AG09319 (cell line): ENCODE results near the gene NELL1.

Source experiments
- DNase-seq: peaks from one replicate; pipeline ENCODE4 v3.0.0-alpha.2; 2010; ENCODE audit warnings: low read depth; ENCODE audit errors: extremely low read depth
- TF ChIP-seq, protein P1 (sequence below): IDR thresholded peaks from 2 replicates; pipeline ENCODE4 v1.5.1; 2011; ENCODE audit warnings: low read depth, mild to moderate bottlenecking, inconsistent platforms, low read length, moderate library complexity

NELL1 gene

DNA sequence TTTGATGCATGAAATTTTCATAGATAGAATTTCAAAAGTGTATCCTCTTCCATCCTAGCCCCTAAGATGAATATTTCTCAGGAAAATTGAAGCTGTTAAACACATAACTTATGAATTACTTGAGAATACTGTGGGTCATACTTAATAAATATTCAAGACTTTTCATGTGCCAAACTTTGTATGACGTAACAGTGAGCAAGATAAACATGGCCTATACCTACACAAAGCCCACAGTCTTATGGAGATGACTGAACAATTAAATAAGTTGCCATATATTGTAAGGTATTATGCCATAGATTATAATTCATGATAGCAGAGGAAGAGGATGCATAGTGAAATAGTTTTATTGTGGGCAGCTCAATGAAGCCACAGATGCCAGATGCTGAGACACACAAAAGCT, 902.8 kb downstream of the NELL1 start:
- TF ChIP-seq, protein P1, sequence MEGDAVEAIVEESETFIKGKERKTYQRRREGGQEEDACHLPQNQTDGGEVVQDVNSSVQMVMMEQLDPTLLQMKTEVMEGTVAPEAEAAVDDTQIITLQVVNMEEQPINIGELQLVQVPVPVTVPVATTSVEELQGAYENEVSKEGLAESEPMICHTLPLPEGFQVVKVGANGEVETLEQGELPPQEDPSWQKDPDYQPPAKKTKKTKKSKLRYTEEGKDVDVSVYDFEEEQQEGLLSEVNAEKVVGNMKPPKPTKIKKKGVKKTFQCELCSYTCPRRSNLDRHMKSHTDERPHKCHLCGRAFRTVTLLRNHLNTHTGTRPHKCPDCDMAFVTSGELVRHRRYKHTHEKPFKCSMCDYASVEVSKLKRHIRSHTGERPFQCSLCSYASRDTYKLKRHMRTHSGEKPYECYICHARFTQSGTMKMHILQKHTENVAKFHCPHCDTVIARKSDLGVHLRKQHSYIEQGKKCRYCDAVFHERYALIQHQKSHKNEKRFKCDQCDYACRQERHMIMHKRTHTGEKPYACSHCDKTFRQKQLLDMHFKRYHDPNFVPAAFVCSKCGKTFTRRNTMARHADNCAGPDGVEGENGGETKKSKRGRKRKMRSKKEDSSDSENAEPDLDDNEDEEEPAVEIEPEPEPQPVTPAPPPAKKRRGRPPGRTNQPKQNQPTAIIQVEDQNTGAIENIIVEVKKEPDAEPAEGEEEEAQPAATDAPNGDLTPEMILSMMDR: no peak
- DNase-seq: no peak

DNA sequence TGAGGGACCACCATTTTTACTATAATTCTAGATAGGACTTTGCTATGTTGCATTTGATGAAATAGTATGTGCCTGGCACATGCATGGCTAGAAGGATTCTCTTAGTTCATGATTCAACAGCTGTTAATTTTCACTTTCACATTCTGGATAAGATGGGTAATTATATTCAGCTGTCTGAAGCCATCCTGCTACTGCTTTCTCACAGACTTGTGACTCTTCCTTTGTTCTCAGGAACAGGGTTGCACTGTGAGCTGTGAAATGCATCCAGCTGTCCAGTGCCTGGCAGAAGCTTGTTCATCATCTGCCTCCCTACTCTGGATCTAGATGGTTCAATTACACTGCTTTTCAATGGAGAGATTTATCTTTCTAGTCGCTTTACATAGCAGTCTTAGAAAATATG, 913.4 kb downstream of the NELL1 start:
- TF ChIP-seq, protein P1: no peak
- DNase-seq: no peak

DNA sequence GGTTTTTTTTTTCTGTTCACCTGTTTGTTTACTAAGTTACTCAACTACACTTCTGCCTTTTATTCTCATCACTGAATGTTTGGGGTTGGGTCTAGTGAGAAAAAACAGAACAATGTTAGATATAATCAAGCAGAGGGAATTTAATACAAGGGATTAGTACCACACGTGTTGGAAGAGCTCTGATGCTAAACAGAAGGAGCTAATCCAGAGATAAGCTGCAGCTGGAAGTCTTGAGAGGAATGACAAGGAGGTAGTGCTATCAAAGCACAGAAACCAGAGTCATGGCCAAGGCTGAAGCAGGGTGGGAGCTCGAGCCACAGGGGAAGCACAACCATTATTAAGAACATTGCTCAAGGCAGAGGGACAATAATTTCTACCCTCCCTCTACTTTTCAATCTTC, 919.4 kb downstream of the NELL1 start:
- no peak for DNase-seq
- TF ChIP-seq, protein P1: no peak

DNA sequence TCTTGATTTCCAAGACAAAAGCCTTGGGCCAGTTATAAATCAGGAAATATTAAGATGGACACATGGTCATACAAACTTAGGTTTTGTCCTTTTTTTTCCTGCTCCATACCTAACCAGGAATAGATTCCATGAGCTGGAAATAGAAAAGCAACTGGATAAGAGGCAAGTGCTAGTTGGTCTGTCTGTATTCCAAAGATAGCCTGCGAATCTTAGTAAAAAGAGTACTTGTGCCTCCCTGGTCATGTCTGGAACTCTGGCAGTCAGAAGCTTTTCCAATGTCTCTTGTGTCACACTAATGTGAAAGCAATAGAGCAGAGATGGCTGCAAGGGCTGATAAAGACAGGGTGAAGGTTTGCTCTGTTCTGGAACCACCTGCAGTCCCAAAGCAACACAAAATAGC, 933.3 kb downstream of the NELL1 start:
- no peak for DNase-seq

DNA sequence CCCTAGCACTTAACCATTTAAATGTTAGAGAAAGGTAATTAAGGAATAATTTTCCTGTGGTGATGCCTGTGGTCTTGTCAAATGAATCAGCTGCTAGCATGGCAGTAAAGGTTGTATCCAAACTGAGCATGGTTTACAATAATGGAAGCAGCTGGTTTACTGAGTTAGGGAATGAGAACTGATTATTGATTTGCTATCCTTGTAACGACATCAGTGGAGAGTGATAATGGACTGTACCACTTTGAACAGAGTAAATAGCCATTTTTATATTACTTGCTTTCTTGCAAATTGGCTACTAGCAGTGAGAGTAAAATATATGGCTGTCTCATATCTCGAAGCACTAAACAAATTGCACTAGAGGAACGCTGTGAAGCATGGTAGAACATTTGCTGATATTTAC, 934.5 kb downstream of the NELL1 start:
- TF ChIP-seq, protein P1: no peak
- DNase-seq: no peak

More for the DNA sequence above, 933.3 kb downstream of the NELL1 start:
- TF ChIP-seq, protein P1: no peak

DNA sequence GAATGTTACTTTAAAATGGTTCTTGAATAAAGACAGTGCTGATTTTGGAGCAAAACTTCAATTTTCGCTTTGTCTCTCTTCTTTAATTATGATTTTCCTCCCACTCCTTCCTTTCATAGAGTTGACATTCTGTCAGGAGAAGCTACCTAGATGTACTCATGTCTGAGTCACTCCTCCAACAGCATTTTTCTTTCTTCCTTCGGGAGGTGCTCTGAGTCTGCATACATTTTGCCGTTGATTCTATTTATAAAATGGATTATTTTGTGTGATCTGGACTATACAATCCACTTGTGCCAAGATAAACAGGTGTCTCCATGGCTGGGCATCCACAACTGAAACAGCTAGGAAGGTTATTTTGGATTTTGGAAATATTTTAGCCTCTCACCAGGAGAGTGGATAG, 935.2 kb downstream of the NELL1 start:
- TF ChIP-seq, protein P1: no peak
- DNase-seq: no peak

DNA sequence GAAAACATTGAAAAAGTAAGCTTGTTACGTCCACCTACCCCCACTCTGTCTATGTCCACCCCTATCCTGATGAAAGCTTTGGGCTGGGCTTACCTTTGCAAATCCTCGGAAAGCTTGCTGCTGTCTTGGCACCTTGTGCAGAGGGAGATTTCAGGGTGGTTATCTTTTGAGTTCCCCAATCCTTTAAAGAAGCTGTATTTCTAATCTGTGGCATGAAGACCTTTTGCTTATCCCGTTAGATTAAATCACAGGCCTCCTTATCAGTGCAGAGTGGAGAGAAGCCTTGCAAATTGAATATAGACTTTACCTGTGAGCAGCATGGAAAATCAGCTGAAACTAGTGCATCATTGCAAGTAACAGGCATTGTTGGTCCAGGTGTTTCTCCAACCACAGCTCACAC, 942.9 kb downstream of the NELL1 start:
- TF ChIP-seq, protein P1: no peak

More for the DNA sequence above, 942.9 kb downstream of the NELL1 start:
- DNase-seq: no peak
